BLaER1 (cell line): ENCODE measurements around the gene INSC.
A peak's percentile ranks its signal among the peaks of the same experiment; 100 is the strongest.

Source experiments
- H3K27ac ChIP-seq: shearing (Covaris generic); formaldehyde crosslinking; 2 replicates; pipeline ENCODE4 v1.8.1; 2022
- H3K27me3 ChIP-seq: shearing (Covaris generic); formaldehyde crosslinking; 2 replicates; pipeline ENCODE4 v1.8.1; 2022
- H3K36me3 ChIP-seq: shearing (Covaris generic); formaldehyde crosslinking; 2 replicates; pipeline ENCODE4 v1.8.1; 2022
- H3K4me1 ChIP-seq: shearing (Covaris generic); formaldehyde crosslinking; 2 replicates; pipeline ENCODE4 v1.8.1; 2022
- H3K4me2 ChIP-seq: shearing (Covaris generic); formaldehyde crosslinking; 2 replicates; pipeline ENCODE4 v1.8.1; 2022
- H3K4me3 ChIP-seq: shearing (Covaris generic); formaldehyde crosslinking; 2 replicates; pipeline ENCODE4 v1.8.1; 2022
- H3K9ac ChIP-seq: shearing (Covaris generic); formaldehyde crosslinking; 2 replicates; pipeline ENCODE4 v1.8.1; 2022
- H3K9me3 ChIP-seq: shearing (Covaris generic); formaldehyde crosslinking; 2 replicates; pipeline ENCODE4 v1.8.1; 2022
- H4K20me1 ChIP-seq: shearing (Covaris generic); formaldehyde crosslinking; 2 replicates; pipeline ENCODE4 v1.8.1; 2022
- Cebpa-rat ChIP-seq: shearing (Covaris generic); IDR thresholded peaks from 2 replicates; pipeline ENCODE4 v1.8.1; 2022

The INSC gene

GRCh38 chr11:15224466-15224865 is 109.7 kb downstream of the INSC start:
- Histone ChIP-seq H3K27ac (no peak overlapping the region), H3K4me1 (peaks cover 7% of the 10 kb centered on the region; the same call in 1 of the 2 replicates), H3K4me2 (no peak overlapping the region), H3K27me3 (no peaks in the 10 kb centered on the region), H3K9me3 (no peaks in the 10 kb centered on the region), H3K9ac (no peak overlapping the region), H3K36me3 (no peaks in the 10 kb centered on the region), H3K4me3 (no peak overlapping the region), H4K20me1 (no peaks in the 10 kb centered on the region)
- TF ChIP-seq Cebpa-rat = no peak

DNA sequence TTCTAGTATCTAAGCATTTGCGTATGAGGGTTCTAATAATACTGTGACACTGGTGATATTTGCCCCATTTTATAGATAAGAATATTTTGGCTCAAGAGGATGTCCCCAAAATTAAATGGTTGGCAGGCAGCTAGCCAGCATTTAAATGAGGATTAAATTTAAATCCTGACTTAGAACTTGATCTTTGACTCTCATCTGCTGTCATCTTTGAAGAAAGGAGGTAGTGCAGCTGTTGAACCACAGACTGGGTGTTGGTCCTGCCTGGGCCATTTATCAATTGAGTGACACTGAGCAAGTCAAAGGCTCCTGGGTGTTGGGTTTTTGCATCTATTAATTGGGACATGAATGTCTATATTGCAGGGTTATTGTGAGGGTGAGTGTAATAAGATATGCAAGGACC is 112.3 kb downstream of the INSC start:
- Histone ChIP-seq H4K20me1 (no peaks in the 10 kb centered on the region), H3K27me3 (no peaks in the 10 kb centered on the region), H3K4me1 (no peaks in the 10 kb centered on the region), H3K36me3 (no peaks in the 10 kb centered on the region), H3K4me2 (no peak overlapping the region), H3K9ac (no peak overlapping the region), H3K27ac (no peak overlapping the region), H3K4me3 (no peak overlapping the region), H3K9me3 (no peaks in the 10 kb centered on the region)
- TF ChIP-seq Cebpa-rat = no peak

DNA sequence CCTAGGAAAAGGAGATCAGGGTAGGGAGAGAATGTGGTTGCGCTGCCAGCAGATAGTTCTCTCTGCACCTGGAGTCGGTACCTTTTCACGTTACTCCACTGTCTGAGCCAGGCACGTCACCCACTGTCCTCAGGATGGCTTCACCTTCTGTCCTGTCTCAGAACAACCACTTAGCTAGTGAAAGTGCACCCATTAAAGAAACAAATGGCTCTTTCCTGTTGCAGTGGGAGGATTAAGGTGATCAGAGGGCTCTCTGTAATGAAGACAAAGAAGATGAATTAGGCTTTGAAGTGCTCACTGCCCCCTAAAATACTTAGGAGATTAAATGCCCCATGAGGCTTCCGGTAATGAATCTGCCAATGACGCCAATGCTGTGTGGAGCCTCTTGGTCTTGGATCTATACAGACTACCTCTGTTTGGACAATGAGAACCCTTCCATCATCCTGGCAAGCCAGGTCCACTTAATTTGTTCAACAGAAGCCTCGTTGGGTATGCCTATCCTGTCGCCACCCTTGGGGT is 113.7 kb downstream of the INSC start:
- Histone ChIP-seq H3K27ac (no peak overlapping the region), H4K20me1 (no peaks in the 10 kb centered on the region), H3K9me3 (no peaks in the 10 kb centered on the region), H3K4me3 (no peak overlapping the region), H3K36me3 (no peaks in the 10 kb centered on the region), H3K4me1 (peaks cover 3% of the 10 kb centered on the region), H3K4me2 (no peak overlapping the region), H3K9ac (no peak overlapping the region), H3K27me3 (no peaks in the 10 kb centered on the region)
- TF ChIP-seq Cebpa-rat = no peak

DNA sequence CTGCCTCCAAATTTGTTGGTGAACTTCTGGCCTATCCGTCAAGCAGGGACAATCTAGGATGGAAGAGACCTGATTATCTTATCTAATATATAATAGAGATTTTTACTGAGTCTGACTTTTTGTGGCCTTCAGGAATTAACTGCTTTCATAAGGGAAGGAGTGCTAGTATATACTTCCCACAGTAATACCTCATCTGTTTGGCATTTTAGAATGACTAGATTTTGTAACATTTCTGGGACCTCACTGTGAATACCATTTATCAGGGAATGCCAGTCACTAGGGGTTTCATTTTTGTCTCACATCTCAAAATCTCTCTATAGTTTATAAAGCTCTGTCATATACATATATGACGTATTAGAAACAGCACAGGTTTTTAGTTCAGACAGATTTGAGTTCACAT is 114.3 kb downstream of the INSC start:
- H3K9ac ChIP-seq = no peak overlapping the region
- H3K9me3 ChIP-seq = no peaks in the 10 kb centered on the region
- H3K4me2 ChIP-seq = no peak overlapping the region
- no peaks in the 10 kb centered on the region for H3K36me3 ChIP-seq
- no peak overlapping the region for H3K27ac ChIP-seq
- no peak for TF ChIP-seq Cebpa-rat
- H3K4me3 ChIP-seq = no peak overlapping the region
- peaks cover 7% of the 10 kb centered on the region for H3K4me1 ChIP-seq
- H4K20me1 ChIP-seq = no peaks in the 10 kb centered on the region
- no peaks in the 10 kb centered on the region for H3K27me3 ChIP-seq

GRCh38 chr11:15232496-15232895 is 117.8 kb downstream of the INSC start:
- Histone ChIP-seq H3K27me3 (no peaks in the 10 kb centered on the region), H3K36me3 (no peaks in the 10 kb centered on the region), H3K27ac (no peak overlapping the region), H3K4me2 (no peak overlapping the region), H4K20me1 (no peaks in the 10 kb centered on the region), H3K9me3 (no peaks in the 10 kb centered on the region), H3K4me1 (peaks cover 7% of the 10 kb centered on the region), H3K4me3 (no peak overlapping the region), H3K9ac (no peak overlapping the region)
- no peak for TF ChIP-seq Cebpa-rat

DNA sequence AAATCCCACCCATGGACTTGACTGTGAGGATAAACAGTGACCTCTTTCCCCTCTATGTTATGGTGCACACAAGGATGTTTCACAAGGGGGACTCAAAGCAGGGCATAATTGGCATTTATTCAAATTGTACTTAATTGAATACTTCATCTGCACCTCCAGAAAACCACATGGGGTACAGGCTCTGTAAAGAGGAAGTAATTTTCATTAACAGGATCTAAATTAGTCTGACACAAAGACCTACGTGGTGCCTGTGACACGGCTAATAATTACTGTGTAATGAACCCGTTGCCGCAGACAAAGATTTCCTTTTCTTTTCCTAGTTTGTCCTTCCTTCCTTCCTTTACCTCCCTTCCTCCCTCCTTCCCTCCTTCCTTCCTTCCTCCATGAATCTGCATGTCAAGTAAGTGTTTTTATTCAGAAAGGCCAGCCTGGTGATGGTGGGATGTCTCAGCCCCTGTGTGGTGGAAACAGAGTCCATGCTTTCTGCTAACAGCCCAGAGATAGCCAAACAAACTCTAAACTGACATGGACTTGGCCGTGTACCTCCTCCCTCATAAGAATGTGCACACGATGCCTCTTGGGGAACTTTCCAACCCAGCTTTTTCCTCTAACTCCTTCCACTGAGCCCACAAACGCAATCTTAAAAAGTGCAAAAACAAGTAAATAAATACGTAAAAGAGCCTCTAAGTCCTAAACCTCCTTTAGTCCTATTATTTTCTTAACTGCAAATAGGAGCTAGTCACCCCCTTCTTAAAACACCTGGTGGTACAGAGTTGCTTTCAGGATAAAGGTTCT is 118.8 kb downstream of the INSC start:
- Histone ChIP-seq H3K9me3 (no peaks in the 10 kb centered on the region), H3K27me3 (no peaks in the 10 kb centered on the region), H4K20me1 (no peaks in the 10 kb centered on the region), H3K27ac (no peak overlapping the region), H3K4me3 (no peak overlapping the region), H3K9ac (no peak overlapping the region), H3K4me2 (peak overlapping the region; percentile 15; the same call in 1 of the 2 replicates), H3K36me3 (no peaks in the 10 kb centered on the region), H3K4me1 (peaks cover 7% of the 10 kb centered on the region)
- no peak for TF ChIP-seq Cebpa-rat

- Histone ChIP-seq H3K27me3 (no peaks in the 10 kb centered on the region), H4K20me1 (no peaks in the 10 kb centered on the region), H3K36me3 (no peaks in the 10 kb centered on the region), H3K4me2 (no peak overlapping the region), H3K4me3 (no peak overlapping the region), H3K27ac (no peak overlapping the region), H3K9ac (no peak overlapping the region), H3K4me1 (peaks cover 7% of the 10 kb centered on the region), H3K9me3 (no peaks in the 10 kb centered on the region)
- no peak for TF ChIP-seq Cebpa-rat
Observed at GRCh38 chr11:15234796-15235195, 120.1 kb downstream of the INSC start.

DNA sequence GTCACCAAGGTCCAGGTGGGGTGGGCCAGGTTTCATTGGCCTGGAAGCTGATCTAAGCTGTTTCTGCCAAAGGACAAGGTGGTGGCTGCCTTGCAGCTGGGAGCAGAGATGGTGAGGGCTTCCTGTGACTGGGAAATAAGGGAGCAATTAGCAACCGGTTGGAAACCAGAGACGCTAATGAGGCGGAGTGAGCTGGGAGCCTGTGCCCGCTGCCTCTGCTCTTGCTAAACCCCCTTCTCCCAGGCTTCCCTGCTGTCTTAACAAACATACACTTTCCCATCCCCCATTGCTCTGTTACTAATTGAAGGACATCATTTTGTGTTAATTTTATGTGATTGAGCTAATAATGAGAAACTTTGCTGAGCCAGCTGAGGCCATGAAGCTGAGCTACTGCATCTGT is 121.8 kb downstream of the INSC start:
- H3K36me3 ChIP-seq = no peaks in the 10 kb centered on the region
- H3K4me3 ChIP-seq = no peak overlapping the region
- H3K27ac ChIP-seq = no peak overlapping the region
- no peaks in the 10 kb centered on the region for H3K27me3 ChIP-seq
- H3K4me1 ChIP-seq = peaks cover 7% of the 10 kb centered on the region
- H4K20me1 ChIP-seq = no peaks in the 10 kb centered on the region
- TF ChIP-seq Cebpa-rat = no peak
- no peak overlapping the region for H3K4me2 ChIP-seq
- H3K9me3 ChIP-seq = no peaks in the 10 kb centered on the region
- H3K9ac ChIP-seq = no peak overlapping the region

DNA sequence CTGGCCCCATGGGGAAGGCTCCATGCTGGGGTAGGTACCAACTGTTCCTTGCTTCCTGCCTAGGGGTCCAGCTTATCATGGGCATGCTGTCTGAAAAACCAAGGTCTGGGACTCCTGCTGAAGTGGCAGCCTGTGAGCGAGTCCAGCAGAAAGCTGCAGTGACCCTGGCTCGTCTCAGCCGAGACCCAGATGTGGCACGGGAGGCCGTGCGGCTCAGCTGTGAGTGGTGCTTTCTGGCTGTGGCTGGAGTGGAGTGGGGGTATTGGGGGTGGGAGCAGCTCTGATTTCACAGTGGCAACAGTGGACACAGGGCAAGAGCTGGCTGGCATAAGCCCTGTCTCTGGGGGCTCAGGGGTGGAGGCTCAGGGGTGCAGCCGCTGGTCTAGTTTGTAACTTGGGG is 124.1 kb downstream of the INSC start:
- Histone ChIP-seq H3K9me3 (no peaks in the 10 kb centered on the region), H3K9ac (no peak overlapping the region), H3K27me3 (no peaks in the 10 kb centered on the region), H4K20me1 (no peaks in the 10 kb centered on the region), H3K4me2 (no peak overlapping the region), H3K4me3 (no peak overlapping the region), H3K4me1 (no peaks in the 10 kb centered on the region; the same call in 1 of the 2 replicates), H3K36me3 (no peaks in the 10 kb centered on the region), H3K27ac (no peak overlapping the region)
- TF ChIP-seq Cebpa-rat = no peak

DNA sequence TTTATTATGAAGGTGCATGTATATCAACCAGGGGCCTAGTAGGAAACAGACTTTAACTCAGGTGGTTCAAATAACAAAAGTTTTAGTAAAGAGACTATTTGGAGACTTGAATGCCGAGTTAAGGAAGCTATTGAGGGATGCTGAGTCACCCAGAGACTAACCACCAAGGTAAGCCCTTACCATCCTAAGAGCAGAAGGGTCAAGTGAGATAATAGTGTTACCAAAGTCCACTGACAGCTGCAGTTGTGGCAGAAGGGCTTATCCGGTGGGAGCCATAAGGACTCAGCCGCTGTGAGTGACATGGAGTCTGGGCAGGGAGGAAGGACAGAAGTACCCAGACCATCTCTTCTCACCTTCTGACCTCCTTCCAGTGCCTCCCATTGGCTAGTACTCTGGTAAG is 134.0 kb downstream of the INSC start:
- H3K9me3 ChIP-seq = no peaks in the 10 kb centered on the region
- H3K36me3 ChIP-seq = no peaks in the 10 kb centered on the region
- H3K4me3 ChIP-seq = no peak overlapping the region
- no peak overlapping the region for H3K4me2 ChIP-seq
- H3K9ac ChIP-seq = no peak overlapping the region
- no peaks in the 10 kb centered on the region for H3K27me3 ChIP-seq
- TF ChIP-seq Cebpa-rat = no peak
- H3K27ac ChIP-seq = no peak overlapping the region
- H3K4me1 ChIP-seq = no peaks in the 10 kb centered on the region
- no peaks in the 10 kb centered on the region for H4K20me1 ChIP-seq
